ENCODE data around the gene CCSAP. TPM values are rescaled to one million over a fixed set of nuclear protein-coding genes. Genes with fewer than 3 reads are reported as not detected.
A peak's percentile ranks its signal among the peaks of the same experiment; 100 is the strongest.

CCSAP gene
- total RNA-seq, 1 experiment from 2014 or later = 8.5 TPM

DNA sequence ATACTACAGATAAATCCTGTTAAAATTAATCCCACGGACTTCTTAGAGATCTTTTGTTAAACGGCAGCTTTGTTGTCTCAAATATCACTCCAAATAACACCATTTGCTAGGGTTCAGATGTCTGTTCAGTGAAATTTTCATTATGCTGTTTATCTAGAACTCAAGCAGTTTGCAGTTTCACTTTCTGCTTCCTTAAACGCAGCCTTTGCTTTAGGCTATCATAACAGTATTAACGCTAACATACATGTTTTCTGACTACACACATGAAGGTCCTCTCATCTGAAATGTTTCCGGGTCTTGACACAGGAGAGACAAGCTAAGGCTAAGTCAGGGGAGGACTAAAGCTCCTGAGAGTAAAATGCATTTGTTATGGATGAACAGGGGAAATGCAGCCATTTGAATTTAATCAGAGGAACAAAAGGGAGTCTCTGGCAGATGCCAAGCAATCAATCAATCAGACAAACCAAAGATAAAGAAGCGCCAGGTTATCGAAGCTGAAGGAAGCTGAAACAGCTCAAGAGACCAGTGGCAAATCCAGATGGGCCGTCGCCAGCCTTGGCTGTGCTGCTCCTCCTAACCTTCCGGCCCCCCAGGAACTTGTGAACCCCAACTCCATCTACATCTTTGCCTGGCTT, 16.9 kb downstream of the CCSAP start:
- H3K9me3 ChIP-seq (ENCODE audit: control insufficient read depth, low read depth, low read length) = no peaks in the 10 kb centered on the region
- WGBS (ENCODE audit: extremely low coverage, insufficient read length, low lambda C conversion rate) = no CpG with 5 or more reads among the region's 10 CpGs
- peaks cover 7 to 13% of the 10 kb centered on the region in 2 experiments for H3K4me1 Mint-ChIP-seq
- no peaks in the 10 kb centered on the region for H3K4me1 ChIP-seq (ENCODE audit: insufficient read depth, low read length)
- no peak overlapping the region for H3K27ac ChIP-seq (ENCODE audit: insufficient read length, low read depth, low read length)
- peak overlapping the region in 2 of 3 experiments; percentile 45 to 71; a peak in 2 of 7 replicates for H3K27ac Mint-ChIP-seq
- no peak overlapping the region for H2AK5ac ChIP-seq (ENCODE audit: insufficient read length, low read length)
- no peak overlapping the region for H2AFZ ChIP-seq (ENCODE audit: low read length)
- H3K9ac ChIP-seq (ENCODE audit: extremely low read depth, insufficient read length, low read length) = no peak overlapping the region
- no peaks in the 10 kb centered on the region for H3K23me2 ChIP-seq (ENCODE audit: insufficient read length, low read depth, low read length, poor library complexity, severe bottlenecking)
- H3K79me1 ChIP-seq (ENCODE audit: insufficient read depth, low read depth, low read length, poor library complexity, severe bottlenecking) = no peaks in the 10 kb centered on the region
- H2BK5ac ChIP-seq (ENCODE audit: insufficient read length, low read length) = no peak overlapping the region
- H3K4me3 Mint-ChIP-seq = no peak overlapping the region
- no peaks in the 10 kb centered on the region for H4K20me1 ChIP-seq (ENCODE audit: control insufficient read depth, insufficient read depth, insufficient read length)
- TF ChIP-seq, protein P1, sequence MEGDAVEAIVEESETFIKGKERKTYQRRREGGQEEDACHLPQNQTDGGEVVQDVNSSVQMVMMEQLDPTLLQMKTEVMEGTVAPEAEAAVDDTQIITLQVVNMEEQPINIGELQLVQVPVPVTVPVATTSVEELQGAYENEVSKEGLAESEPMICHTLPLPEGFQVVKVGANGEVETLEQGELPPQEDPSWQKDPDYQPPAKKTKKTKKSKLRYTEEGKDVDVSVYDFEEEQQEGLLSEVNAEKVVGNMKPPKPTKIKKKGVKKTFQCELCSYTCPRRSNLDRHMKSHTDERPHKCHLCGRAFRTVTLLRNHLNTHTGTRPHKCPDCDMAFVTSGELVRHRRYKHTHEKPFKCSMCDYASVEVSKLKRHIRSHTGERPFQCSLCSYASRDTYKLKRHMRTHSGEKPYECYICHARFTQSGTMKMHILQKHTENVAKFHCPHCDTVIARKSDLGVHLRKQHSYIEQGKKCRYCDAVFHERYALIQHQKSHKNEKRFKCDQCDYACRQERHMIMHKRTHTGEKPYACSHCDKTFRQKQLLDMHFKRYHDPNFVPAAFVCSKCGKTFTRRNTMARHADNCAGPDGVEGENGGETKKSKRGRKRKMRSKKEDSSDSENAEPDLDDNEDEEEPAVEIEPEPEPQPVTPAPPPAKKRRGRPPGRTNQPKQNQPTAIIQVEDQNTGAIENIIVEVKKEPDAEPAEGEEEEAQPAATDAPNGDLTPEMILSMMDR (conservative IDR thresholded peaks at IDR 0.05) = no peak
- no peak overlapping the region for H3K4ac ChIP-seq (ENCODE audit: low read depth, low read length)
- no peak overlapping the region for H2BK15ac ChIP-seq (ENCODE audit: low read depth, low read length)
- no peak overlapping the region; the same call in 1 of the 2 replicates for H3K14ac ChIP-seq (ENCODE audit: insufficient read depth, low read length)
- H3K23ac ChIP-seq (ENCODE audit: insufficient read length, low read depth, low read length) = no peak overlapping the region
- H3K9me3 Mint-ChIP-seq = no peaks in the 10 kb centered on the region
- H2BK20ac ChIP-seq (ENCODE audit: low read depth, low read length, poor library complexity, severe bottlenecking) = no peak overlapping the region
- DNase-seq = no peak
- H3T11ph ChIP-seq (ENCODE audit: low read length) = no peak overlapping the region
- H4K5ac ChIP-seq (ENCODE audit: insufficient read length, low read depth, low read length) = no peak overlapping the region
- no peak overlapping the region for H4K8ac ChIP-seq (replicated peaks; ENCODE audit: insufficient read length, low read depth, low read length)
- H3K36me3 Mint-ChIP-seq (ENCODE audit: insufficient read depth in 1 of 3, low read depth in 3 of 3) = peaks cover 10 to 53% (median 36%) of the 10 kb centered on the region in 3 experiments; a peak in 6 of 7 replicates
- no peaks in the 10 kb centered on the region for H3K27me3 ChIP-seq (ENCODE audit: insufficient read depth, low read length)
- no peaks in the 10 kb centered on the region for H3K27me3 Mint-ChIP-seq (ENCODE audit: low read depth)
- no peak overlapping the region for H3K56ac ChIP-seq (ENCODE audit: insufficient read length, low read depth, low read length)
- H2BK12ac ChIP-seq (ENCODE audit: insufficient read length, low read depth, low read length) = no peak overlapping the region
- H4K91ac ChIP-seq (ENCODE audit: insufficient read length, low read depth, low read length) = no peak overlapping the region
- no peaks in the 10 kb centered on the region; the same call in 1 of the 2 replicates for H3K79me2 ChIP-seq (ENCODE audit: insufficient read depth, low read length)
- H3K4me2 ChIP-seq (ENCODE audit: insufficient read depth, insufficient read length, low read length) = no peak overlapping the region
- no peak overlapping the region for H3K18ac ChIP-seq (ENCODE audit: insufficient read length, low read depth, low read length)
- H2BK120ac ChIP-seq (ENCODE audit: low read depth, low read length, poor library complexity, severe bottlenecking) = no peak overlapping the region
